ENCODE data around the gene SVBP.
"Not testable (repeated sequence)": the region's sequence is repeated elsewhere in the genome, so short reads cannot be mapped to it uniquely, and the experiment has no call there.

- not testable (repeated sequence) for TF ChIP-seq ZFP3 (CRISPR knock-in tag; IDR thresholded peaks at IDR 0.05); CSRNP3 (CRISPR knock-in tag; IDR thresholded peaks at IDR 0.05); ZNF8 (CRISPR knock-in tag; IDR thresholded peaks at IDR 0.05); BACH2 (CRISPR knock-in tag; IDR thresholded peaks at IDR 0.05; ENCODE audit: borderline replicate concordance)
Measured at GRCh38 chr1:42859366-42859765, 42.2 kb upstream of the SVBP start.
